ENCODE results near the gene SRPK1. TPM values are rescaled to one million over a fixed set of nuclear protein-coding genes. Genes with fewer than 3 reads are reported as not detected.
A peak's percentile ranks its signal among the peaks of the same experiment; 100 is the strongest.

SRPK1 gene
- total and polyA plus RNA-seq, 2 of the 8 experiments (the other 6 are each of a cell fraction or from before 2014, with no cell fraction given): 25.7 to 116 TPM

DNA sequence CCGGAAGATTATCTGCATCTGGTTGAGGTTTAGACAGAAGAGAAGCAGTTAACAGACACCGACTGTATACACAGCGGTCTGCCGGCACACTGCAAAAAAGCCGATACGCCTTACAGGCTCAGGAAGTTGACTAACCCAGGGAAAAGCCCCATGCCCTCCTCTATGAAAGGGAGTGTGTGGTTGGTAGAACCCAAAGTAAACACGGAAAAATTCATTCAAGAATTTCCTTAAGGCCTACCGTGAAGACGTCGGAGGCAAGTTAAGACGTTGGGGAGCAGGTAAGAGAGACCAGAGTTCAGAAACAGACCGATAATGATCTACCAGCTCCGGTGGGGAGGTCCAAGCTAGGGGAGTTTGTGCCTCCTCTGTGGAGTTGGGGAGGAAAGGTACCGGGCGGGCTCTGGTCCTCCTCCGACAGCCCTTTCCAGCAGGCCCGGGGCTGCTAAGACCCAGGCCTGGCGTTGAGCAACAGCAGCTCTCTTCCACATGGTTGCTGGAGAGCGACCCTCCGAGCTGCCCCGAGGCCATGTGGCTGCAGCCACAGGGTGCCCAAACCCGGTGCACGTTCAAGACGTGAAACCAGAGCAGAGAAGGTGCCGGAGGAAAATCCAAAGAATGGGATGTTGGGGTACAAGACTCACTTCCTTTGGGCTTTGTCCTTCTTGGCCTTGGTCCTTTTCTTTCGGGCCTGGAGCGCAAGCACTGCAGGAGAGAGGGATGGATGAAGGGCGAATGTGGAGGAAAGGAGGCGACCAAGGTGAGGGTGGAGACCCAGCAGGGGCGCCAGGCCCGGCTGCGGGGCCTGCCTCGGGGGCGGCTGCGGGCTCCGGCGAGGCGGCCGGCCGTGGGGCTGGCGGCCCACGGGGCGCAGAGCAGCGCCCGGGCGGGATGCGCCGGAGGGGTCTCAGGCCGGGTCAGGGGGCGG lies 809 bp downstream of the SRPK1 start:
- Histone ChIP-seq H4K91ac (replicated peaks; ENCODE audit: insufficient read length, low read length) (peak overlapping the region; percentile 83), H2BK15ac (ENCODE audit: low read length) (no peak overlapping the region; the same call in 1 of the 2 replicates), H3K4me1 (replicated peaks in 1 of 4; ENCODE audit: control insufficient read depth in 3 of 4, insufficient read depth in 4 of 4, low read length in 3 of 4) (peaks cover 0 to 8% (median 0%) of the 10 kb centered on the region in 4 experiments; a peak in 1 of 7 replicates), H3K56ac (replicated peaks; ENCODE audit: insufficient read length, low read depth, low read length) (no peak overlapping the region), H3K9me3 (ENCODE audit: insufficient read depth in 2 of 2, low read depth in 1 of 2, low read length in 1 of 2) (no peaks in the 10 kb centered on the region), H3K27me3 (replicated peaks in 1 of 4; ENCODE audit: control insufficient read depth in 3 of 4, extremely low read depth in 1 of 4, insufficient read depth in 3 of 4, low read length in 3 of 4) (0 out of 7 replicates have a peak, but pooled peaks cover 0 to 4% (median 0%) of the 10 kb centered on the region in 4 experiments), H2BK20ac (ENCODE audit: low read length) (no peak overlapping the region), H3K79me1 (ENCODE audit: low read depth, low read length) (peaks cover 2% of the 10 kb centered on the region; the same call in 1 of the 2 replicates), H3K23ac (ENCODE audit: insufficient read length) (no peak overlapping the region), H3K4ac (replicated peaks; ENCODE audit: insufficient read length, low read depth, low read length) (no peak overlapping the region), H2BK120ac (replicated peaks; ENCODE audit: low read depth, low read length) (no peak overlapping the region), H3K79me2 (ENCODE audit: control insufficient read depth in 1 of 2, insufficient read depth in 2 of 2, low read length in 2 of 2) (peaks cover 11 to 49% of the 10 kb centered on the region in 2 experiments; a peak in 3 of 4 replicates), H4K5ac (ENCODE audit: insufficient read length, low read depth, low read length) (peak overlapping the region; percentile 27), H2BK5ac (ENCODE audit: low read depth, low read length) (peak overlapping the region; percentile 68), H3K14ac (ENCODE audit: insufficient read length) (no peak overlapping the region), H4K8ac (ENCODE audit: extremely low read depth, insufficient read depth, low read length) (peak overlapping the region; percentile 69), H3K27ac (ENCODE audit: low read depth, low read length) (peak overlapping the region; percentile 54; the same call in 1 of the 2 replicates), H2AFZ (ENCODE audit: low read length) (no peak overlapping the region), H2AK5ac (ENCODE audit: low read depth, low read length) (peak overlapping the region; percentile 17; the same call in 1 of the 2 replicates), H4K20me1 (replicated peaks in 1 of 2; ENCODE audit: control insufficient read depth in 1 of 2, insufficient read depth in 2 of 2, low read length in 2 of 2) (peaks cover 11 to 14% of the 10 kb centered on the region in 2 experiments), H3K9ac (replicated peaks in 1 of 4; ENCODE audit: extremely low read depth in 1 of 4, low read depth in 3 of 4, low read length in 3 of 4) (peak overlapping the region; percentile 67 to 90 (median 78)), H3K36me3 (ENCODE audit: control insufficient read depth in 2 of 4, insufficient read depth in 4 of 4, low read length in 3 of 4) (peaks cover 0 to 11% (median 6%) of the 10 kb centered on the region in 4 experiments; a peak in 3 of 8 replicates), H3K4me3 (ENCODE audit: extremely low read depth in 1 of 4, insufficient read depth in 2 of 4, low read depth in 3 of 4, low read length in 4 of 4) (peak overlapping the region; percentile 83 to 97 (median 86)), H3K23me2 (ENCODE audit: low read depth, low read length) (peaks cover 12% of the 10 kb centered on the region), H3K4me2 (ENCODE audit: insufficient read depth in 1 of 2, low read depth in 2 of 2, low read length in 2 of 2) (peak overlapping the region; percentile 87 to 89), H2BK12ac (ENCODE audit: low read depth, low read length) (no peak overlapping the region), H3K18ac (ENCODE audit: extremely low read depth, low read length) (peak overlapping the region; percentile 98; the same call in 1 of the 2 replicates)
- 2% methylated on average over 44 of the region's 50 CpGs; no CpG with 5 or more reads in 1 of the 2 experiments for WGBS, 2 experiments (ENCODE audit: extremely low coverage in 1 of 2, insufficient coverage in 1 of 2, insufficient read length in 1 of 2, insufficient replicate concordance in 2 of 2, low coverage in 1 of 2, low lambda C conversion rate in 2 of 2, missing lambda C conversion rate in 1 of 2)
- DNase-seq (ENCODE audit: low read depth in 1 of 2, low spot score in 2 of 2) (peak in 1 of 2 experiments; percentile 66), FAIRE-seq (no peak)
- ChIA-PET POLR2A (ENCODE audit: partially characterized antibody) (interaction anchor here (0.9 to 3.3 kb wide), 12 partner anchors 8 to 172 kb away, joined by 3 to 27 read pairs (median 4); partner anchors contain the start of gene MAPK14), CTCF (ENCODE audit: partially characterized antibody) (interaction anchor here (0.6 to 1.0 kb wide), 2 partner anchors 38 to 162 kb away, joined by 3 read pairs; no protein-coding TSS in a partner anchor)
- no peak for TF ChIP-seq CREB1 (IDR thresholded peaks at IDR 0.05)
- TF ChIP-seq E2F6 (IDR thresholded peaks at IDR 0.05): peak; percentile 26; the same call in 1 of the 2 replicates
- TF ChIP-seq KDM1A (IDR thresholded peaks at IDR 0.05; ENCODE audit: borderline replicate concordance, low read length): no peak
- TF ChIP-seq TAF7 (optimal IDR thresholded peaks at IDR 0.05; ENCODE audit: borderline replicate concordance, low read depth, low read length): no peak
- TF ChIP-seq MAX (IDR thresholded peaks at IDR 0.05): peak; percentile 85
- no peak for TF ChIP-seq FOSL1 (IDR thresholded peaks at IDR 0.05; ENCODE audit: insufficient read depth, low read depth, low read length)
